Heart right ventricle (tissue), 12 donors: ENCODE results near the gene OPTC. TPM values are rescaled to one million over a fixed set of nuclear protein-coding genes. Genes with fewer than 3 reads are reported as not detected.

Experiments used
- polyA plus RNA-seq, 2 donors: library from polyadenylated mRNA; stranded (reverse); fragments of 200-250 nt; gene quantifications; one replicate each; pipeline ENCODE4 v1.2.3, GENCODE V29; 2013
- total RNA-seq, 10 donors: library from RNA; stranded (reverse); fragmentation: NEBNext Ultra II Directional in 3 of 10; extraction: Animal tissue kit (Norgen Biotek cat#: 25700) in 3 of 10; gene quantifications; one replicate each; pipeline versions ENCODE4 v1.2.1 to v1.2.4, GENCODE V29; 2021 to 2023
- donor health status: ischemic (EF 13 %, LVEDD 7.1; RV severe dilation, severe dysfunction).
- donor health status: healthy with polysubstance abuse.
- donor health status: DM: no; HTN: yes; CAD: no.
- donor health status: DM: no; HTN: no; CAD: no.
- donor health status: ischemic (EF 25% LVEDD 6.9; RV normal size, moderate dysfunction).
- donor health status: ischemic (EF 25% LVEDD 5.7; RV mildly dilated, moderate dysfunction).
- donor health status: healthy.
- donor health status: nonischemic (EF 11% LVEDD 7.7; RV severe dilation, severe dysfunction).
- donor health status: DM: yes; HTN: yes; CAD: no.
- donor health status: PGD.
- donor health status: ischemic (EF 29% LVEDD 5.4; RV normal size, mild dysfunction).
- donor health status: nonischemic (EF 23%, LVEDD 6.1; RV moderate dilation, normal function).

Gene OPTC
- total and polyA plus RNA-seq, 12 donors = not detected

Other genes starting within 250 kb of the OPTC start
- gene BTG2, start 188.6 kb upstream of the OPTC start, total RNA-seq = 100 to 1,000 TPM in 3 of 10 donors, 10 to 100 TPM in 7; 26.4 to 349 (median 58.9) TPM
- gene BTG2, start 188.6 kb upstream of the OPTC start, polyA plus RNA-seq = 10 to 100 TPM; 28.3 to 49.6 TPM
- 10 to 100 TPM in 5 of 10 donors, 1 to 10 TPM in 5; 7.0 to 20.5 (median 10.7) TPM for gene FMOD, start 143.0 kb upstream of the OPTC start, total RNA-seq
- 10 to 100 TPM in 1 of 2 donors, 1 to 10 TPM in 1; 4.5 to 11.2 TPM for gene FMOD, start 143.0 kb upstream of the OPTC start, polyA plus RNA-seq
- gene PRELP, start 18.3 kb upstream of the OPTC start, total RNA-seq = 10 to 100 TPM in 7 of 10 donors, 1 to 10 TPM in 3; 3.3 to 37.1 (median 14.1) TPM
- gene PRELP, start 18.3 kb upstream of the OPTC start, polyA plus RNA-seq = 10 to 100 TPM; 15.0 to 15.3 TPM
- 100 to 1,000 TPM in 8 of 10 donors, 10 to 100 TPM in 2; 85.2 to 224 (median 125) TPM for gene ATP2B4, start 132.7 kb downstream of the OPTC start, total RNA-seq
- gene ATP2B4, start 132.7 kb downstream of the OPTC start, polyA plus RNA-seq = 10 to 100 TPM; 64.2 to 85.6 TPM